Measurements from ENCODE around the gene SMAD5. TPM values are rescaled to one million over a fixed set of nuclear protein-coding genes. Genes with fewer than 3 reads are reported as not detected.

Gene SMAD5
- total and polyA plus RNA-seq, 2 of the 8 experiments (the other 6 are each of a cell fraction or from before 2014, with no cell fraction given) = 30.2 to 60.5 TPM

- no peak overlapping the region for H2AK5ac ChIP-seq (ENCODE audit: low read depth, low read length)
- H3K36me3 ChIP-seq (ENCODE audit: control insufficient read depth in 2 of 4, insufficient read depth in 4 of 4, low read length in 3 of 4) = no peaks in the 10 kb centered on the region
- no peak overlapping the region for H3K23ac ChIP-seq (ENCODE audit: insufficient read length)
- H3K9ac ChIP-seq (replicated peaks in 1 of 4; ENCODE audit: extremely low read depth in 1 of 4, low read depth in 3 of 4, low read length in 3 of 4) = no peak overlapping the region
- no peak overlapping the region for H3K27ac ChIP-seq (ENCODE audit: low read depth, low read length)
- H4K8ac ChIP-seq (ENCODE audit: extremely low read depth, insufficient read depth, low read length) = no peak overlapping the region
- peaks cover 40 to 81% (median 78%) of the 10 kb centered on the region in 4 experiments for H3K27me3 ChIP-seq (replicated peaks in 1 of 4; ENCODE audit: control insufficient read depth in 3 of 4, extremely low read depth in 1 of 4, insufficient read depth in 3 of 4, low read length in 3 of 4)
- H3K18ac ChIP-seq (ENCODE audit: extremely low read depth, low read length) = no peak overlapping the region; the same call in 1 of the 2 replicates
- H3K4ac ChIP-seq (replicated peaks; ENCODE audit: insufficient read length, low read depth, low read length) = no peak overlapping the region
- no peak overlapping the region for H4K5ac ChIP-seq (ENCODE audit: insufficient read length, low read depth, low read length)
- CTCF ChIA-PET (ENCODE audit: partially characterized antibody) = interaction anchor here (0.9 to 5.6 kb wide), 4 partner anchors 8 to 312 kb away, joined by 3 to 43 read pairs (median 4); no protein-coding TSS in a partner anchor
- no peak overlapping the region for H2BK120ac ChIP-seq (replicated peaks; ENCODE audit: low read depth, low read length)
- H2BK20ac ChIP-seq (ENCODE audit: low read length) = no peak overlapping the region
- WGBS, 2 experiments (ENCODE audit: extremely low coverage in 1 of 2, insufficient coverage in 1 of 2, insufficient read length in 1 of 2, insufficient replicate concordance in 2 of 2, low coverage in 1 of 2, low lambda C conversion rate in 2 of 2, missing lambda C conversion rate in 1 of 2) = 47% methylated on average over 6 of the region's 6 CpGs; no CpG with 5 or more reads in 1 of the 2 experiments
- H3K23me2 ChIP-seq (ENCODE audit: low read depth, low read length) = no peaks in the 10 kb centered on the region
- no peak overlapping the region for H4K91ac ChIP-seq (replicated peaks; ENCODE audit: insufficient read length, low read length)
- H2AFZ ChIP-seq (ENCODE audit: low read length) = no peak overlapping the region
- peaks cover 0 to 16% (median 9%) of the 10 kb centered on the region in 4 experiments; a peak in 6 of 7 replicates for H3K4me1 ChIP-seq (replicated peaks in 1 of 4; ENCODE audit: control insufficient read depth in 3 of 4, insufficient read depth in 4 of 4, low read length in 3 of 4)
- H3K14ac ChIP-seq (ENCODE audit: insufficient read length) = no peak overlapping the region
- H3K4me2 ChIP-seq (ENCODE audit: insufficient read depth in 1 of 2, low read depth in 2 of 2, low read length in 2 of 2) = peak overlapping the region; percentile 58 to 64
- H4K20me1 ChIP-seq (replicated peaks in 1 of 2; ENCODE audit: control insufficient read depth in 1 of 2, insufficient read depth in 2 of 2, low read length in 2 of 2) = peaks cover 5 to 6% of the 10 kb centered on the region in 2 experiments
- no peak for FAIRE-seq
- H2BK15ac ChIP-seq (ENCODE audit: low read length) = no peak overlapping the region
- no peak overlapping the region for H3K56ac ChIP-seq (replicated peaks; ENCODE audit: insufficient read length, low read depth, low read length)
- DNase-seq (ENCODE audit: low read depth in 1 of 2, low spot score in 2 of 2) = peak in 1 of 2 experiments; percentile 45
- H3K4me3 ChIP-seq (ENCODE audit: extremely low read depth in 1 of 4, insufficient read depth in 2 of 4, low read depth in 3 of 4, low read length in 4 of 4) = peak overlapping the region; percentile 5 to 46 (median 29); a peak in 5 of 8 replicates
- POLR2A ChIA-PET (ENCODE audit: partially characterized antibody) = interaction anchor here (1.0 to 2.2 kb wide), 4 partner anchors 10 to 18 kb away, joined by 3 to 9 read pairs (median 5); partner anchors contain the start of gene SMIM32
- H2BK5ac ChIP-seq (ENCODE audit: low read depth, low read length) = no peak overlapping the region
- H3K9me3 ChIP-seq (ENCODE audit: insufficient read depth in 2 of 2, low read depth in 1 of 2, low read length in 1 of 2) = peaks cover 0 to 5% of the 10 kb centered on the region in 2 experiments; a peak in 2 of 4 replicates
- H3K79me2 ChIP-seq (ENCODE audit: control insufficient read depth in 1 of 2, insufficient read depth in 2 of 2, low read length in 2 of 2) = no peaks in the 10 kb centered on the region
- H2BK12ac ChIP-seq (ENCODE audit: low read depth, low read length) = no peak overlapping the region
- H3K79me1 ChIP-seq (ENCODE audit: low read depth, low read length) = no peaks in the 10 kb centered on the region
- no peak for TF ChIP-seq TEAD4 (IDR thresholded peaks at IDR 0.05; ENCODE audit: low read depth, low read length)
- no peak for TF ChIP-seq POLR2A (IDR thresholded peaks at IDR 0.05; ENCODE audit: control extremely low read depth in 1 of 2, low read depth in 2 of 2, low read length in 2 of 2)
- no peak for TF ChIP-seq CBX5 (IDR thresholded peaks at IDR 0.05; ENCODE audit: low read depth, low read length)
- no peak for TF ChIP-seq GTF2F1 (IDR thresholded peaks at IDR 0.05; ENCODE audit: borderline replicate concordance, low read depth, low read length)
- no peak for TF ChIP-seq CBX8 (IDR thresholded peaks at IDR 0.05; ENCODE audit: borderline replicate concordance, low read depth, low read length)
- TF ChIP-seq SP4 (IDR thresholded peaks at IDR 0.05; ENCODE audit: low read length) = no peak
- TF ChIP-seq SUZ12 (IDR thresholded peaks at IDR 0.05; ENCODE audit: low read length) = no peak
- no peak for TF ChIP-seq ATF3 (IDR thresholded peaks at IDR 0.05; ENCODE audit: insufficient read depth, low read depth, low read length)
- TF ChIP-seq ZNF274 (IDR thresholded peaks at IDR 0.05; ENCODE audit: borderline replicate concordance, extremely low read depth, low read length) = no peak
- no peak for TF ChIP-seq SAP30 (IDR thresholded peaks at IDR 0.05; ENCODE audit: insufficient read depth, insufficient replicate concordance, low read length)
- no peak for TF ChIP-seq USF2 (IDR thresholded peaks at IDR 0.05; ENCODE audit: low read length)
These were observed 70.8 kb downstream of the SMAD5 start for GRCh38 chr5:136203303-136203922.

Data from H1 (cell line).